GM12874 (cell line): ENCODE data around the gene CFAP57.

Experiments
- TF ChIP-seq, protein P1 (sequence below): IDR thresholded peaks from 2 replicates; pipeline ENCODE4 v1.5.1; 2011; ENCODE audit warnings: low read depth, mild to moderate bottlenecking, control low read depth, low read length, moderate library complexity; ENCODE audit not compliant: insufficient read depth

The CFAP57 gene

DNA sequence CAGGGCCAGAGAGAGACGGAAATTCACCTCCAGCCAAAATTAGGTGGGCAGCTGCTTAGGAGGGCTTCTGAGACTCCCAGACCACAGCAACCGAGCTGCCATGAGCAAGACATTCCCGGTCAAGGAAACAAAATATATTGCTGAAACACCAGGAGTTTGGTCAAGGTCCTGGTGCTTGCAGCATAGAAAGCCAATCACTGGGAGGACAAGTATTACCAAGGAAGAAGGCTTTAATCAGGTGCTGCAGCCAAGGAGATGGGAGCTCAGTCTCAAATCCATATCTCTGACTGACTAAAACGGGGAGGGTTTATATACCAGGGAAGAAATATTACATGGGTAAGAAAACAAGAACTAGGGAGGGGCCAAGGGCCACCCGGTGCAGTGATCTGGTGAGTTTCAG, 78.9 kb downstream of the CFAP57 start:
- TF ChIP-seq, protein P1, sequence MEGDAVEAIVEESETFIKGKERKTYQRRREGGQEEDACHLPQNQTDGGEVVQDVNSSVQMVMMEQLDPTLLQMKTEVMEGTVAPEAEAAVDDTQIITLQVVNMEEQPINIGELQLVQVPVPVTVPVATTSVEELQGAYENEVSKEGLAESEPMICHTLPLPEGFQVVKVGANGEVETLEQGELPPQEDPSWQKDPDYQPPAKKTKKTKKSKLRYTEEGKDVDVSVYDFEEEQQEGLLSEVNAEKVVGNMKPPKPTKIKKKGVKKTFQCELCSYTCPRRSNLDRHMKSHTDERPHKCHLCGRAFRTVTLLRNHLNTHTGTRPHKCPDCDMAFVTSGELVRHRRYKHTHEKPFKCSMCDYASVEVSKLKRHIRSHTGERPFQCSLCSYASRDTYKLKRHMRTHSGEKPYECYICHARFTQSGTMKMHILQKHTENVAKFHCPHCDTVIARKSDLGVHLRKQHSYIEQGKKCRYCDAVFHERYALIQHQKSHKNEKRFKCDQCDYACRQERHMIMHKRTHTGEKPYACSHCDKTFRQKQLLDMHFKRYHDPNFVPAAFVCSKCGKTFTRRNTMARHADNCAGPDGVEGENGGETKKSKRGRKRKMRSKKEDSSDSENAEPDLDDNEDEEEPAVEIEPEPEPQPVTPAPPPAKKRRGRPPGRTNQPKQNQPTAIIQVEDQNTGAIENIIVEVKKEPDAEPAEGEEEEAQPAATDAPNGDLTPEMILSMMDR: no peak

DNA sequence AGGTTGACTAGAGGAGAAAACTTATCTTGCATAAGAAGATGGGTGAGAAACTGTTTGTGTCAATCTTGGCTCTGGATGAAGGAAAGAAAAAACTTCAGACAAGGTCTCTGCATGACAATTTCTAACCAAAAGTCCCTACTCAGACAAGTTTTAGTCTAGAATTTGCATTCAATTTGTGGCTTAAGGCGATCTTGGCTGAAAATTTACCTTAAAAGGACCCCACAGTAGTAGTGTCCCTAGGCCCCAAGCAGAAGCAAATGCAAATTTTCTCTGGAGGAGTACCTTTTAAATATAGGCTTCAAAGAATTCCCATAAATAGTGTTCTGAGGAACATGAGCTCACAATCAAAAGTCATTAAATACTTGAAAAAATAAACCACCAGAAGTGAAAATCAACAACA, 80.1 kb downstream of the CFAP57 start:
- TF ChIP-seq, protein P1: no peak

DNA sequence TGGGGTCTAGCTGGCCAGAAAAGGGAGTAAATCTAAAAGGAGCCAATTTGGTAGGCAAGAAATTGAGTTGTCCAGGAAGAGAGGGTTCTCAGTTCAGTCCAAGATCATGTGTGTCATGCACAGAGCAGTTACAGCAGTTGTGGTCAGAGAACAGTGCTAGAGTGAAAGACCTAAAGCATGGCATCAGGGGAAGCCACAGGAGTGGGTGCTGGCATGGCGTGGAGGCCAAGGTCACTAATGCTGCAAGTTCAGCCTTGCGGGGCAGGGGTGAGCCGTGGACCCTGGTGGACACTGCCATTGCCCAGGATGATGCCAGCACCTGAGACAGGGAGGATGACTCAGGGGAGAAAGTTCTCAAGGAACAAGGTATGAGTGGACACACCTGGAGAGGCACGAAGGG, 81.0 kb downstream of the CFAP57 start:
- TF ChIP-seq, protein P1: no peak

DNA sequence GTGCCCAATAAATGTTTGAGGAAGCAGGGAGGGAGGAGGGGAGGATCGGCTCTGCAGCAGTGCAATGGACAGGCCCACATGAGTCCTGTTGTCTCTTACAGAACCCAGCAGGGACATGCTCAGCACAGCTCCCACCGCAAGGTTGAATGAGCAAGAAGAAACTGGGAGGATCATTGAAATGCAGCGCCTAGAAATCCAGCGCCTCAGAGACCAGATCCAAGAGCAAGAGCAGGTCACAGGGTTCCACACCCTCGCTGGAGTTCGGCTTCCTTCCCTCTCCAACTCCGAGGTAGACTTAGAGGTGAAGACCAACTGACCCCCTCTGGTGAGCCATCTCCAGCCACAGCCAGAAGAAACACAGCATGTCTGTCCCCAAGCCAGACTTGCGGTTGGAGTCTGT, 81.7 kb downstream of the CFAP57 start:
- TF ChIP-seq, protein P1: no peak

DNA sequence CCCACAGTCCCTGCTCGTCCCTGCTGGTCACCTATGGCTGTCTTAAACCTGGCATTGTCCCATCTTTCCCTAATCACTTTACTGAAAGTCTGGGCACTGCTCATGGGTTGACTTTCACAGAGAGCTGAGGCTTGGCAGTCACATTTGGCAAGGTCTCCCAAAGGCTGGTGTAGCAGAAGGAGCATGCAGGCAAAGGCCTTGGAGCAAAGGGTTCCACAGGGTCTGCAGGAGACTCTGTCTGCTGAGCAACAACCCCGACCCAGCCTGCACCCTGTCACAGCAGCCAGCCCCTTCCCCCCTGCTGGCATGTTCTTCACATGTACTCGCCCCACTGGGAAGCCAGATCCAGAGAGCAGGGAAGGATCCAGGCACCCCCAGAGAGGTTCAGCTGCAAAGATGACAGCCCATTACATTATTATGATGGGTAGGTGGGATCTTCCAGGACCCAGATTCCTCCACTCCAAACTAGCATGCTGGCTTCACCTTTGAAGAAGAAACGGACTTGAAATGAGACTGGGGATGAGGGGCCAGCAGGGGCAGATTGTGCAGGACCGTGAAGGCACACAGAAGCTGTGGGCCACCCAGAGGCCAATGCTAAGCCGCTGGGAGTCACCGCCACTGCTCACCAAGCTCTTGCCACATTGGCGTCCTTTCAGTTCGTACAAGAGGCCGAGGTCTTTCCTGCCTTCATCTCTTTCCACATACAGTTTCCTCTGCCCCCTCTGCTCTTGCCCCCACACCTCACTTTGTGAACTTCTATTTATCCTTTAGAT, 83.5 kb downstream of the CFAP57 start:
- TF ChIP-seq, protein P1: no peak

DNA sequence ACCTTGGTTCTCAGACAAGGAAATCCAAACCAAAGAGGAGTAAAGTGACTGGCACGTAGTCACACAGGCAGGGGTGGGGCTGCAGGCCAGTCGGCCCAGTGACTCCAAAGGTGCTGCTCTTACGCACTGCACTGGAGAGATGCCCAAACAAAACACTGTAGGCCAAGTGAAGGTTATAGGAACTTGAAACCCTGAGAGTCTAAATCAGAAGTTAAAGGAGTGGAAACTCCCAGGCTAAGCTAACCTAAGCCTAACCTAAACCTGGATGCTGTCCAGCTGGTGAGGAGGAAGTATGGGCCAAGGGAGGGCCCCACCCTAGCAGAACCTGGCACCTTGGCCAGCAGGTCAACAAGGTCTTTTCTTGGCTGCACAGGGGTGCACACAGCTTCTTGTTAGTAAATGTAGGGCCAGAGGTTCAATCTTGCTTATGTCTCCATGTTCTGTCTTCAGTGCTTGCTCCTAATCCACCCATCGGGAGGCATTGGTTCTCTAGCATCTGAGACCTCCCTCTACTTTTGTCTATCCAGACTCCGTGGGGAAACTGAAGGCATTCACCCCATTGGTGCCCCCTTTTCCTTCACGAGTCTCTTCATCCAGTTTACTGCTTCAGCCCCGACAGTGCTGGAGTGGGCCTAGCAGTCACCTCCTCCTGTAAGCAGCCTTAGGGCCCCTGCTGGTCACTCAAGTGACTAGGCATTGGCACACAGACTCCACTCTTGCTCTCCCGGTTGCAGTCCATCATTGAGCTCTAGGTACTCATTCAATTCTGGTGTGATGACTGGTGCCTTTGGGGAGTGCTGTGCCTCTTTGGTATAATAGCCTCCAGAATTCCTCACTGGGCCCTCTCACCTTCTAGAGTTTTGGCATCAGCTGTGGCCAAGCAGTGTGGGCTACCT, 84.8 kb downstream of the CFAP57 start:
- TF ChIP-seq, protein P1: no peak

DNA sequence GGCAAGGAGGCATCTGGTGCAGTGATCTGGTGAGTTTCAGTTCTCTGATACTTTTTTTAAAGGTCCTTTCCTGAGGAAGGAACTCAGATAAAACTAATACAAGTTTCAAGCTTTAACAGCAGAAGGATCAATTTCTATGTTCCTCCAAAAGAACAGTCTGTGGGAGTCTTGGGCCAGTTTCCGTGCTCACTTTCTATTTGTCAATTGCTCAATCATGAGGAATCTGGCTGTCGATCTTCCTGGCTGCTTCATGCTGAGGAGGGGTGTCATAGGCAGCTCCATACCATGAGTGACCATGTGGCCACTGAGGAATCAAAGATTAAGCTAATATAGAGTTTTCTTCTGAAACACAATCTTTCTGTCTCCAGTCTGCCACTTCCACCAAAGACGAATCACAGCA, 86.2 kb downstream of the CFAP57 start:
- TF ChIP-seq, protein P1: no peak
